ENCODE results near the gene FTO.

The FTO gene

GRCh38 chr16:54049591-54050458, 345.9 kb downstream of the FTO start:
- no peak for DNase-seq

- no peak for DNase-seq
These were observed 346.7 kb downstream of the FTO start for GRCh38 chr16:54050459-54051210.

- no peak for DNase-seq
These were observed 347.9 kb downstream of the FTO start for GRCh38 chr16:54051821-54052220.

- no peak for DNase-seq
These were observed 348.3 kb downstream of the FTO start for GRCh38 chr16:54052271-54052670.

- DNase-seq = peak in 3 of 56 donors; percentile 12 to 16 (median 13)
These were observed 350.2 kb downstream of the FTO start for GRCh38 chr16:54053891-54054820.

- DNase-seq = no peak
These were observed 351.2 kb downstream of the FTO start for GRCh38 chr16:54055191-54055590.

- no peak for DNase-seq
These were observed 351.9 kb downstream of the FTO start for GRCh38 chr16:54055864-54056263.

GRCh38 chr16:54056921-54057320, 353.0 kb downstream of the FTO start:
- no peak for DNase-seq

GRCh38 chr16:54059319-54059718, 355.4 kb downstream of the FTO start:
- DNase-seq = no peak

GRCh38 chr16:54060599-54061421, 356.9 kb downstream of the FTO start:
- no peak for DNase-seq

GRCh38 chr16:54061454-54061853, 357.5 kb downstream of the FTO start:
- DNase-seq = no peak

GRCh38 chr16:54062361-54063278, 358.7 kb downstream of the FTO start:
- no peak for DNase-seq

- peak in 1 of 56 donors; percentile 3 for DNase-seq
These were observed 359.4 kb downstream of the FTO start for GRCh38 chr16:54063279-54063773.

- DNase-seq = no peak
These were observed 362.6 kb downstream of the FTO start for GRCh38 chr16:54066451-54067105.

- DNase-seq = no peak
These were observed 363.5 kb downstream of the FTO start for GRCh38 chr16:54067322-54068065.

GRCh38 chr16:54068212-54068611, 364.3 kb downstream of the FTO start:
- DNase-seq = no peak

GRCh38 chr16:54069601-54070239, 365.8 kb downstream of the FTO start:
- no peak for DNase-seq
